LNCAP (cell line): Measurements from ENCODE around the gene CNFN.

Source experiments
- TF ChIP-seq, protein P1 (sequence below): fragments of 450-650 bp; IDR thresholded peaks from 2 replicates; pipeline ENCODE4 v1.5.1; 2017; ENCODE audit warnings: mild to moderate bottlenecking

CNFN gene

GRCh38 chr19:42360787-42361544, 29.1 kb downstream of the CNFN start:
- TF ChIP-seq, protein P1, sequence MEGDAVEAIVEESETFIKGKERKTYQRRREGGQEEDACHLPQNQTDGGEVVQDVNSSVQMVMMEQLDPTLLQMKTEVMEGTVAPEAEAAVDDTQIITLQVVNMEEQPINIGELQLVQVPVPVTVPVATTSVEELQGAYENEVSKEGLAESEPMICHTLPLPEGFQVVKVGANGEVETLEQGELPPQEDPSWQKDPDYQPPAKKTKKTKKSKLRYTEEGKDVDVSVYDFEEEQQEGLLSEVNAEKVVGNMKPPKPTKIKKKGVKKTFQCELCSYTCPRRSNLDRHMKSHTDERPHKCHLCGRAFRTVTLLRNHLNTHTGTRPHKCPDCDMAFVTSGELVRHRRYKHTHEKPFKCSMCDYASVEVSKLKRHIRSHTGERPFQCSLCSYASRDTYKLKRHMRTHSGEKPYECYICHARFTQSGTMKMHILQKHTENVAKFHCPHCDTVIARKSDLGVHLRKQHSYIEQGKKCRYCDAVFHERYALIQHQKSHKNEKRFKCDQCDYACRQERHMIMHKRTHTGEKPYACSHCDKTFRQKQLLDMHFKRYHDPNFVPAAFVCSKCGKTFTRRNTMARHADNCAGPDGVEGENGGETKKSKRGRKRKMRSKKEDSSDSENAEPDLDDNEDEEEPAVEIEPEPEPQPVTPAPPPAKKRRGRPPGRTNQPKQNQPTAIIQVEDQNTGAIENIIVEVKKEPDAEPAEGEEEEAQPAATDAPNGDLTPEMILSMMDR: no peak

DNA sequence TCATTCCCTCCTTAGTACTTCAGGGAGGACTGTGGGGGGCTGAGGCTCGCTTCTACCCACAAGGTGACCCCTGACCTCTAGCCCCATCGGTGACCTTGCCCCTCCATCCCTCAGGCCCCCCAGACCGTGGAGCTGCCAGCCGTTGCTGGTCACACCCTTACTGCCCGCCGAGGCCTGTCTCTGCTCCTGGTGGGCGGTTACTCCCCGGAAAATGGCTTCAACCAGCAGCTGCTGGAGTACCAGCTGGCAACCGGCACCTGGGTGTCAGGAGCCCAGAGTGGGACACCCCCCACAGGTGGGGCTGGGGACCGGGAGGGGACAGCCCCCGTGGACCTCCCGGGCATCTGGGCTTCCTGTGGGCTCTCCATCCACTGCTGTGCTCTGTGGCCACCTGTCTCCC, 32.8 kb downstream of the CNFN start:
- TF ChIP-seq, protein P1: no peak

GRCh38 chr19:42356686-42357085, 33.4 kb downstream of the CNFN start:
- TF ChIP-seq, protein P1: no peak

- TF ChIP-seq, protein P1: no peak
These were observed 34.2 kb downstream of the CNFN start for GRCh38 chr19:42355896-42356295.

DNA sequence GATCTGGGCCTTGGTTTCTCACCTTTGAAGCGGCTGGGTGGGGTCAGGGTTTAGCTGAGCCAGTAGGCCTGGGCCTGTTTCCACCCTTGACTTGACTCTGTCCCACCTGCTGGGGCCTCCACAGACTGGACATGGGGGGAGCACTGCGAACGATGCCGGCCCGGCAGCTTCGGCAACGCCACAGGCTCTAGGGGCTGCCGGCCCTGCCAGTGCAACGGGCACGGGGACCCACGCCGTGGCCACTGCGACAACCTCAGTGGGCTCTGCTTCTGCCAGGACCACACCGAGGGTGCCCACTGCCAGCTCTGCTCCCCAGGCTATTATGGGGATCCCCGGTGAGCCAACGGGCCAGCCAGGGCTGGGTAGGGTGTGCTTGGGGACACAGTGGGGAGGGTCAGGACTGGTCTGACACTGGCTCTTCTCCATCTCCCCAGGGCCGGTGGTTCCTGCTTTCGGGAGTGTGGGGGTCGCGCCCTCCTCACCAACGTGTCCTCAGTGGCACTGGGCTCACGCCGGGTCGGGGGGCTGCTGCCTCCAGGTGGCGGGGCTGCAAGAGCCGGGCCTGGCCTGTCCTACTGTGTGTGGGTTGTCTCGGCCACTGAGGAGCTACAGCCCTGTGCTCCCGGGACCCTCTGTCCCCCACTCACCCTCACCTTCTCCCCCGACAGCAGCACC, 36.6 kb downstream of the CNFN start:
- TF ChIP-seq, protein P1: no peak

- TF ChIP-seq, protein P1: no peak
These were observed 37.5 kb downstream of the CNFN start for GRCh38 chr19:42352301-42353259.

- TF ChIP-seq, protein P1: no peak
These were observed 38.9 kb downstream of the CNFN start for GRCh38 chr19:42351079-42351735.
